Activated naive CD8-positive, alpha-beta T cell treated with anti-CD3 and anti-CD28 coated beads, Interleukin-2, amount 50 U/mL, for 16 hours (primary cell): ENCODE data around the gene HOXA7.

ENCODE experiments used
- DNase-seq: peaks from one replicate; pipeline ENCODE4 v3.0.0-alpha.2; 2020; ENCODE audit warnings: low read depth, low spot score

HOXA7 gene

GRCh38 chr7:27107391-27108381 lies 48.8 kb downstream of the HOXA7 start:
- DNase-seq: no peak

DNA sequence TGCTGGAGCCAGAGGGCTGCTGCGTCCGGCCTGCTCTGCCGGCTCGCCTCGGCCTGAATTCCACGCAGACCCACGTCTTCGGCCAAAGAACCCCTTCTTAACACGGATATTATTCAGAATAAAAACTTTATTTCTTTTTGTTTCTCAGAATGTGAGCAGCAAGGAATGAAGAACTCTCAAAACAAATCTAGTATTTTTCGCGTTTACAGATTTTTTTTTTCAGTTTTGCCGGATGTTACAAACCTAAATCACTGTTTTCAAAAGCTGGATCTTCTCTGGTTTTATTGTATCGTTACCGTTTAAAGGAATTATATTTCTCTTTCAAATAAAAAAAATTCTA lies 49.6 kb downstream of the HOXA7 start:
- no peak for DNase-seq

DNA sequence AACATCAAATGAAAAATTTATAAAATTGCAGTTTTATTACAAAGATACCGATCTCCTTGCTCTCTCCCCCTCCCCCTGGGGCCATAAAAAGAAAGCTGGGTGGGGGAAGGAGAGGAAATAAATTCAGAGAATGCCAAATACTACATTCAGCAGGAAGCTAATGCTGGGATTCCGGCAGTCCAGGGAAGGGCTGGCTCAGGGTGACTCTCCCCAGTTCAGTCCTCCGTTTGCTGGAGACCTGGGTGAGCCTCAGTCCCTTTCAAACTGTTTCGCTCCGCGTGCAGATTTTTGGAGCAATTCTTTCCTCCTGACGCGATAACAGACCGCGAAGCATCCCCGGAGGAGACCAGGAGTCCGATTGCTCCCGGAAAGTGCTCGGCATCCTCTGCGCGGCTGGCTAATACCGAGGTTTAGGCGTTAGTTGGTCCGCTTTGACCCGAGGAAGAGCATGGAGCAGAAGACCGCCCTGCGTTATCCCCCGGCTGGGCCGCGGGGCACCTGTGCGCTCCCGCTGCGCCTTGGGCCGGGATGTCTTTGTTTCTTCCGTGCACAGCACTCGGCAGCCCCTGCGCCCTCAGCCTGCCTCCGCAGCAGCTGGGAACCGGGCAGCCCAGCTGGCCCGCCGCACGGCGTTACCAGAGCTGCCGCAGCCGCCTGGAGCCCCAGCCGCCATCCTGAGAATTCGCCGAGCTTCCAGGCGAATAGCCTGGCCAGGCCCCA lies 50.1 kb downstream of the HOXA7 start:
- no peak for DNase-seq

DNA sequence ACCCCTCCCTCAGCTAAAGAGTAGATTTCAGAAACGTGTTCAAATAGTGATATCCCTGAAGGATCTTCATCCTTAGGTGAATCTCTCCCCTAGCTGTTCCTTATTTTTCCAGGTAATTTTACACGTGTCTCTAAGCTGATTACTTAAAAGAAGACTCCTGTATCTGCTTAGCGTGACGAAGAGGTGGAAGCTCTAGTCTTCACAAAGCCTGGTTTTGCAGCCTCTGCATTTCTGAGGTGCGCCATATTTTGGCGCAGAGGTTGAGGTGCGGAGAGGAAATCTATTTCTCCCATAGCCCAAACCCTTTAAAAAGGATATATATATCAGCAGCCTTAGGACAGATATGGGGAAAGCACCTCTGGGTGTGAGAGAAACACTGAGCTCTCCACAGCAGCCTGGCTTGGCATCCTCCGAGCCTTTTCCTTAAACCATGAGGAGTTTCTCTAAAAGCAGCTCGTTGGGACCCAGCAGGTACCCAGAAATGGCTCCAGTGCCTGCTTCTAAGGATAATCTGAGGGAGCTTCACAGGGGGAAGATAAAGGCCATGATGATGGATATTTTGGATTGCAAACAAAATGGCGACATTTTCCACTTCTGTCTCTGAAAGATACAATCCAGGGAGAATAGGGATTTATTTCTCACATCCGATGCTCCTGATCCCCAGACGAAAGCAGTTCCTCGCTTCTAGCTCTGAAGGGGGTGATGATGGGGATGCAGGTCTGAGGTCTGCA lies 51.0 kb downstream of the HOXA7 start:
- no peak for DNase-seq

DNA sequence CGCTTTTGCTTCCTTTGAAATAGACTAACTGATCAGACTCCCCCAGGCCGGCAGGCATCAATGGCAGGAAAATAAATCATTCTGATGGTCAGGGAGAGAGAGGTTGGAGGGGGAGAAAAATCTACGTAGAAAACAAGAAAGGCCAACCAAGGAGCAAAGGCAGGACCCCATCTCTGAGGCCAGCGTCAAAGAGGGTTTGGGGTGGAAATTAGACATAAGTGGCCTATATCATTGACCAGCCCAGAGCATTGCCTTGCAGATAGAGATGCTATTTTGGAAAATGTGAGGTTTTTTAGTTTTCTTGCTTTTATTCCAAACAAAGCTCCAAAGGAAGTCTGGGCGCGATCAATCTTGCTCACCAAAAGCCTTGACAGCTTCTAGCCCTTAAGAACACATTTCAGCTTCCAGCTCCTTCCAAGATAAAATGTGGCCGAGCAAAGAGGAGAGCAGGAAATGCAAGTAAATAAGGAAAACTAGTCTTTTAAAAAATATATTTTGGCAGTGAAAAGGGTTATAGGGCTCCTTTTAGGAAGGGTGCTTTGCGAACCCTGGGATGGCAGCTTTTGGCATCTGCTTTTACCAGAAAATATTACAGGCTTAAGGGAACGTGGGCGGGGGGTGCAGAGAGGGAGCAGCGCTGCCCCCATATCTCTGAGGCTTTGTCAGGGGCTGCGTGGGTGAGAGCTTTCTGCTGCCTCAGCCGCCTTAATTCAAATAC lies 52.0 kb downstream of the HOXA7 start:
- DNase-seq: no peak
